ENCODE data around the gene GFOD1.

DNA sequence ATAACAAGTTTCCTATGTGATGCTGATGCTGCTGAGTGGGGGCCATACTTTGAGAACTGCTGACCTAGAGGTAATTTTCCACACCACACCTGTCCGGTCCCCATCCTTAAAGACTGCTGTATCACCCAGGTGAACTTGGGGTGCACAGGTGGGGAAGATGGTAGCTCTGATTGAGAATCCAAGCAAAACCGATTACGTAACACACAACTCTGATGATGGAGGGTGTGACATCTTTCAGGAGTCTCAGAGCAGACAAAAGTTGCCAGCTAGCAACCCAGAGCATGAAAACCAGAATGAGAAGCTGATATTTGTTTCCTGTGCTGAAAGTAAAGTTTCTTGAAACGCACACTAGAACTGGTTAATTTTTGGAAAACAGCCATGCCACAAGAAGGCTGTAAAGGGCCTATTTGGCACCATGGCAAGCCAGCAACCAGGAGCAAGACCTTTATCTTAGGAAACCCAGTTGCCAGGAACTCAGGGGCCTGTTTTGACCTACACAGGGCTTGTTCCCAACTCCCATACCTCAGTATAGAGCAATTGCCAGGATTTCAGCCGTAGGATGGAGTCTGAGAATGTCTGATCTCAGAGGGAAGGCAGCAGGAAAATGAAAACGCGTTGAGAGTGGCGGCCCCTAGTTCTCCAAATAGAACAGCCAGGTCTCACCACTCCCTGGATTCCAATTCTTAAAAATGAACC lies 137.4 kb downstream of the GFOD1 start:
- no peak for TF ChIP-seq CTCF (conservative IDR thresholded peaks at IDR 0.05; ENCODE audit: low read length)
- no peak for TF ChIP-seq EZH2phosphoT487 (IDR thresholded peaks at IDR 0.05; ENCODE audit: borderline replicate concordance, low read depth, low read length)

Measured in OCI-LY7 (cell line).